ENCODE data around the gene DACT2.
"Not testable (repeated sequence)": the region's sequence is repeated elsewhere in the genome, so short reads cannot be mapped to it uniquely, and the experiment has no call there.

Gene DACT2

GRCh38 chr6:168297643-168298042 lies 21.9 kb downstream of the DACT2 start:
- no peak for DNase-seq
- TF ChIP-seq POLR2A (IDR thresholded peaks at IDR 0.05; ENCODE audit: low read length) (no peak), GATA1 (IDR thresholded peaks at IDR 0.05; ENCODE audit: low read depth, low read length) (no peak)

GRCh38 chr6:168294901-168295300 lies 24.7 kb downstream of the DACT2 start:
- no peak for DNase-seq

GRCh38 chr6:168293636-168294530 lies 25.7 kb downstream of the DACT2 start:
- DNase-seq: no peak

More at GRCh38 chr6:168294901-168295300, 24.7 kb downstream of the DACT2 start:
- TF ChIP-seq GATA1 (IDR thresholded peaks at IDR 0.05; ENCODE audit: low read depth, low read length) (no peak), POLR2A (IDR thresholded peaks at IDR 0.05; ENCODE audit: low read length) (no peak)

GRCh38 chr6:168292826-168293225 lies 26.8 kb downstream of the DACT2 start:
- no peak for DNase-seq
- TF ChIP-seq GATA1 (IDR thresholded peaks at IDR 0.05; ENCODE audit: low read depth, low read length) (no peak), POLR2A (IDR thresholded peaks at IDR 0.05; ENCODE audit: low read length) (no peak)

More at GRCh38 chr6:168293636-168294530, 25.7 kb downstream of the DACT2 start:
- TF ChIP-seq GATA1 (IDR thresholded peaks at IDR 0.05; ENCODE audit: low read depth, low read length) (no peak), POLR2A (IDR thresholded peaks at IDR 0.05; ENCODE audit: low read length) (no peak)

GRCh38 chr6:168291450-168291849 lies 28.1 kb downstream of the DACT2 start:
- no peak for DNase-seq
- TF ChIP-seq GATA1 (IDR thresholded peaks at IDR 0.05; ENCODE audit: low read depth, low read length) (no peak), POLR2A (IDR thresholded peaks at IDR 0.05; ENCODE audit: low read length) (no peak)

GRCh38 chr6:168290095-168290494 lies 29.5 kb downstream of the DACT2 start:
- TF ChIP-seq POLR2A (IDR thresholded peaks at IDR 0.05; ENCODE audit: low read length) (no peak), GATA1 (IDR thresholded peaks at IDR 0.05; ENCODE audit: low read depth, low read length) (no peak)
- no peak for DNase-seq

GRCh38 chr6:168289571-168289962 lies 30.0 kb downstream of the DACT2 start:
- TF ChIP-seq GATA1 (IDR thresholded peaks at IDR 0.05; ENCODE audit: low read depth, low read length) (no peak), POLR2A (IDR thresholded peaks at IDR 0.05; ENCODE audit: low read length) (no peak)
- no peak for DNase-seq

GRCh38 chr6:168288781-168289570 lies 30.6 kb downstream of the DACT2 start:
- no peak for TF ChIP-seq POLR2A (IDR thresholded peaks at IDR 0.05; ENCODE audit: low read length)
- no peak for DNase-seq

- not testable (repeated sequence) for DNase-seq
Observed at GRCh38 chr6:168287460-168287859, 32.1 kb downstream of the DACT2 start.

- not testable (repeated sequence) for DNase-seq
Observed at GRCh38 chr6:168286771-168287446, 32.7 kb downstream of the DACT2 start.

GRCh38 chr6:168286116-168286515 lies 33.5 kb downstream of the DACT2 start:
- TF ChIP-seq GATA1 (IDR thresholded peaks at IDR 0.05; ENCODE audit: low read depth, low read length): no peak
- no peak for TF ChIP-seq POLR2A (IDR thresholded peaks at IDR 0.05; ENCODE audit: low read length)
- DNase-seq: no peak

- no peak for DNase-seq
- no peak for TF ChIP-seq POLR2A (IDR thresholded peaks at IDR 0.05; ENCODE audit: low read length)
- no peak for TF ChIP-seq GATA1 (IDR thresholded peaks at IDR 0.05; ENCODE audit: low read depth, low read length)
Observed at GRCh38 chr6:168285456-168285855, 34.1 kb downstream of the DACT2 start.

GRCh38 chr6:168284187-168284586 lies 35.4 kb downstream of the DACT2 start:
- TF ChIP-seq POLR2A (IDR thresholded peaks at IDR 0.05; ENCODE audit: low read length) (no peak), GATA1 (IDR thresholded peaks at IDR 0.05; ENCODE audit: low read depth, low read length) (no peak)
- no peak for DNase-seq

GRCh38 chr6:168283686-168284025 lies 35.9 kb downstream of the DACT2 start:
- no peak for DNase-seq

More at GRCh38 chr6:168283686-168284025, 35.9 kb downstream of the DACT2 start:
- no peak for TF ChIP-seq POLR2A (IDR thresholded peaks at IDR 0.05; ENCODE audit: low read length)
- no peak for TF ChIP-seq GATA1 (IDR thresholded peaks at IDR 0.05; ENCODE audit: low read depth, low read length)
